BLaER1 (cell line): ENCODE results near the gene ZNF541.
A peak's percentile ranks its signal among the peaks of the same experiment; 100 is the strongest.

Experiments
- H3K27ac ChIP-seq: shearing (Covaris generic); formaldehyde crosslinking; 2 replicates; pipeline ENCODE4 v1.8.1; 2022
- H3K27me3 ChIP-seq: shearing (Covaris generic); formaldehyde crosslinking; 2 replicates; pipeline ENCODE4 v1.8.1; 2022
- H3K36me3 ChIP-seq: shearing (Covaris generic); formaldehyde crosslinking; 2 replicates; pipeline ENCODE4 v1.8.1; 2022
- H3K4me1 ChIP-seq: shearing (Covaris generic); formaldehyde crosslinking; 2 replicates; pipeline ENCODE4 v1.8.1; 2022
- H3K4me2 ChIP-seq: shearing (Covaris generic); formaldehyde crosslinking; 2 replicates; pipeline ENCODE4 v1.8.1; 2022
- H3K4me3 ChIP-seq: shearing (Covaris generic); formaldehyde crosslinking; 2 replicates; pipeline ENCODE4 v1.8.1; 2022
- H3K9ac ChIP-seq: shearing (Covaris generic); formaldehyde crosslinking; 2 replicates; pipeline ENCODE4 v1.8.1; 2022
- H3K9me3 ChIP-seq: shearing (Covaris generic); formaldehyde crosslinking; 2 replicates; pipeline ENCODE4 v1.8.1; 2022
- H4K20me1 ChIP-seq: shearing (Covaris generic); formaldehyde crosslinking; 2 replicates; pipeline ENCODE4 v1.8.1; 2022
- Cebpa-rat ChIP-seq: shearing (Covaris generic); IDR thresholded peaks from 2 replicates; pipeline ENCODE4 v1.8.1; 2022

Gene ZNF541

DNA sequence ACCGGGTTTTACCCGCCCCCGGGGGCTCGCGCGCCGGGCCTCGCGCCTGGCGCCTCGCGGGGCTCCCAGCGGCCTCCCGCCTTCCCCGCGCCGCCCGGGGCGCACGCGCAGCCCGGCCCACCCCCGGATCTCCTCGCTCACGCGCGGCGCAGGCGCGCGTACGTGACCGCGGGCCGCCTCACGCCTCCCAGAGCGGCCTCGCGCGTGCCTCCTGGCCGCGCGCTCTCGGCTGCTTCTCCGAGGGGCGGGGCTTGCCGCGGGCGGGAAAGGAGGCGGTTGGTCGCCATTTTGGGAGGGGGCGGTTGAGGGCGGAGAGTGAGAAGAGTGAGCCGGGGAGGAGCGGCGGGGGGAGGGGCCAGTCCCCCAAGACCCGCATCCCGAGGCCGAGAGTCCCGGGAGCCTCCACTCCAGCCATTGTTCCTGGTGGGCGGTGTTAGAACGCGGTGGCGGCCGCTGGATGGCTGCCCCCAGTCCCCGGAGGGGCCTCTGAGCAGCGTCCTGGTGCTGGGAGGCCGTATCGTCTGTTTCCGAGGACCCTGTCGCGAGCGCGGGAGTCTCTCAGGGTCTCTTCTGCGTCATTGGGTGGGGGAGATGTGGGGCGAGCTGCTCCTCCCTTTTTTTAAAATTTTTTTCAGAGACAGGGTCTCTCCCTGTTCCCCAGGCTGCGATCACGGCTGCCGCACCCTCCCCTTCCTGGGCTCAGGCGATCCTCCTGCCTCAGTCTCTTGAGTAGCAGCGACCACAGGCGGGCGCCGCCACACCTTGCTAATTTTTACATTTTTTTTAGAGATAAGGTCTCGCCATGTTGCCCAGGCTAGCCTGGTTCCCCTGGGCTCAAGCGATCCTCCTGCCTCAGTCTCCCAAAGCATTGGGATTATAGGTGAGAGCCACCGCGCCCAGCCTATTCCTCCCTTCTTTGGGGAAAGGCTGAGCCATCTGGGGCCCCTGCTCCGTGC lies at the start of gene ZNF541:
Gene ZNF541 (minus strand): TSS at position 78 of the 956 bp plus-strand sequence. CDS start 17,292 bp downstream, outside the sequence.
- H3K27ac ChIP-seq = no peak within 1 kb of the TSS
- no peaks in the 10 kb centered on the region for H3K9me3 ChIP-seq
- no peak within 1 kb of the TSS for H3K9ac ChIP-seq
- no peaks in the 10 kb centered on the region for H3K36me3 ChIP-seq
- H3K4me1 ChIP-seq = 0 out of 2 replicates have a peak, but pooled peaks cover 11% of the 10 kb centered on the region
- no peaks in the 10 kb centered on the region for H4K20me1 ChIP-seq
- no peak within 1 kb of the TSS for H3K4me2 ChIP-seq
- no peak for TF ChIP-seq Cebpa-rat
- H3K4me3 ChIP-seq = no peak within 1 kb of the TSS
- no peaks in the 10 kb centered on the region for H3K27me3 ChIP-seq

DNA sequence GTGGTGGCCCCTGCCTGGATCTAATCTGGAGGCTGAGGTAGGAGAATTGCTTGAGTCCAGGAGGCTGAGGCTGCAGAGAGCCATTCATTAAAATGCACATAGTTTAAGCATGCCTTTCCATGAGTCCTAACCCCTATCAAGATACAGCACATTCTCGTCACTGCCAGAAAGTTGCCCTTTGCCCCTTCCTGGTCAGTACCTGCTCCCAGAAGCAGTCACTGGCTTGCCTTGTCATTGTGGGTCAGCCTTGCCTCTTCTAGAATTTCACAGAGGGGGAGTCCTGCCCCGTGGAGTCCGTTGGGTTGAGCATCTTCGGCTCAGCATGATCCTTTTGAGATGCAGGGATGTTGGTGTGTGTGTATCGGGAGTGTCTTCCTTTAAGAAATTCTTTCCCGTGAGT lies 46.8 kb upstream of the ZNF541 start:
- Histone ChIP-seq H3K4me1 (peaks cover 28% of the 10 kb centered on the region), H3K36me3 (peaks cover 40% of the 10 kb centered on the region), H4K20me1 (peaks cover 99% of the 10 kb centered on the region), H3K4me3 (no peak overlapping the region), H3K9ac (no peak overlapping the region), H3K27ac (no peak overlapping the region), H3K9me3 (no peaks in the 10 kb centered on the region), H3K27me3 (no peaks in the 10 kb centered on the region), H3K4me2 (no peak overlapping the region)
- TF ChIP-seq Cebpa-rat = no peak

DNA sequence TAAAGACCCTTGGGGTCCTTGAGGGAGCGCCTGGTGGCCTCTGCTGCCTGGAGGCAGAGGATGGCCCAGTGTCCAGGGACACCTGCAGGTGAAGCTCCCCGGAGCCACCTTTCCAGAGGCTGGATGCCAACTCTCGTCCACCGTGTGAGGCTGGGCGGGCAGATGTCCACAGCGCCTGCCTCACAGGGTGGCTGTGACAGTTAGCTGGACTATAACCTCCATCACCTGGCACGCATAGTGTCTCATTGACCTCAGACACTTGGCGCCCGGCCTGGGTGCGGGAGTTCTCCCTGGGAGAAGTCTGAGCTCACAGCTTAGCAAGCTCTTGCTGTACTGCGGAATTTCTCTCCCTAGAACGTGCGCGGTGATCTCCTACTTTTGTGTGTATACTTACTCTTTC lies 45.8 kb upstream of the ZNF541 start:
- Histone ChIP-seq H3K9ac (no peak overlapping the region), H4K20me1 (peaks cover 99% of the 10 kb centered on the region), H3K4me2 (no peak overlapping the region)

DNA sequence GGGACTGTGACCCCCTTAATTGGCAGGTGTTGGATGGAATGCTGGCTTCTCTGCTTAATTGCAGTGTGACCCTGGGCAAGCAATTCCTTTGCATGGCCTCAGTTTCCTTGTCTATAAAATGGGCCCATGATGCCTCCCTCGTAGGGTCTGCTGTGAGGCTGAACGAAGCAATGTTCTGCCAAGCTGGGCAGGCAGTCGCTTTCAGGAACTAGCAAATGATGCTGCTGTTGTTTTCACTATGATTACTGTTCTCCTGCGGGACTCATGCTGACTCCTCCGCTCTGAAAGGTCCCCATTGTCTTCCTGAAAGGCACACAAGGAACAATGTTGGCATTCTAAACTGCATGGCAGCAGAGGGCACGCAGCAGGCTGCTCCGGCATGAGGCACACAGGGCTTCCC lies 42.8 kb upstream of the ZNF541 start:
- H3K4me3 ChIP-seq = no peak overlapping the region
- peaks cover 100% of the 10 kb centered on the region for H4K20me1 ChIP-seq
- peak overlapping the region; percentile 66 for H3K4me2 ChIP-seq
- no peaks in the 10 kb centered on the region for H3K9me3 ChIP-seq
- no peak for TF ChIP-seq Cebpa-rat
- peak overlapping the region; percentile 35; the same call in 1 of the 2 replicates for H3K9ac ChIP-seq
- peaks cover 30% of the 10 kb centered on the region for H3K36me3 ChIP-seq
- H3K27ac ChIP-seq = no peak overlapping the region
- H3K4me1 ChIP-seq = peaks cover 60% of the 10 kb centered on the region
- no peaks in the 10 kb centered on the region for H3K27me3 ChIP-seq

More for the DNA sequence above, 45.8 kb upstream of the ZNF541 start:
- Histone ChIP-seq H3K4me1 (peaks cover 31% of the 10 kb centered on the region), H3K4me3 (no peak overlapping the region), H3K9me3 (no peaks in the 10 kb centered on the region), H3K27ac (no peak overlapping the region), H3K36me3 (peaks cover 40% of the 10 kb centered on the region), H3K27me3 (no peaks in the 10 kb centered on the region)
- TF ChIP-seq Cebpa-rat = no peak

GRCh38 chr19:47615230-47615629 lies 42.3 kb upstream of the ZNF541 start:
- H3K9me3 ChIP-seq = no peaks in the 10 kb centered on the region
- peaks cover 29% of the 10 kb centered on the region for H3K36me3 ChIP-seq
- H3K4me1 ChIP-seq = peaks cover 63% of the 10 kb centered on the region
- H3K4me2 ChIP-seq = peak overlapping the region; percentile 66; the same call in 1 of the 2 replicates
- no peak overlapping the region for H3K4me3 ChIP-seq
- TF ChIP-seq Cebpa-rat = no peak
- no peaks in the 10 kb centered on the region for H3K27me3 ChIP-seq
- peaks cover 100% of the 10 kb centered on the region for H4K20me1 ChIP-seq
- H3K27ac ChIP-seq = no peak overlapping the region
- peak overlapping the region; percentile 35; the same call in 1 of the 2 replicates for H3K9ac ChIP-seq

- Histone ChIP-seq H3K4me2 (no peak overlapping the region), H4K20me1 (peaks cover 98% of the 10 kb centered on the region), H3K4me1 (peaks cover 57% of the 10 kb centered on the region), H3K27ac (no peak overlapping the region), H3K9me3 (no peaks in the 10 kb centered on the region), H3K9ac (no peak overlapping the region), H3K36me3 (peaks cover 22% of the 10 kb centered on the region), H3K27me3 (no peaks in the 10 kb centered on the region), H3K4me3 (no peak overlapping the region)
- TF ChIP-seq Cebpa-rat = no peak
Measured at GRCh38 chr19:47614559-47614958, 41.6 kb upstream of the ZNF541 start.

- H3K36me3 ChIP-seq = peaks cover 22% of the 10 kb centered on the region
- peaks cover 92% of the 10 kb centered on the region for H4K20me1 ChIP-seq
- H3K9ac ChIP-seq = 0 out of 2 replicates have a peak overlapping the region, but pooled peaks have one; percentile 45
- H3K4me3 ChIP-seq = no peak overlapping the region
- no peak for TF ChIP-seq Cebpa-rat
- no peaks in the 10 kb centered on the region for H3K27me3 ChIP-seq
- H3K4me1 ChIP-seq = peaks cover 57% of the 10 kb centered on the region
- no peaks in the 10 kb centered on the region for H3K9me3 ChIP-seq
- H3K27ac ChIP-seq = no peak overlapping the region; the same call in 1 of the 2 replicates
- H3K4me2 ChIP-seq = peak overlapping the region; percentile 71
Measured at GRCh38 chr19:47614021-47614295, 41.0 kb upstream of the ZNF541 start.

DNA sequence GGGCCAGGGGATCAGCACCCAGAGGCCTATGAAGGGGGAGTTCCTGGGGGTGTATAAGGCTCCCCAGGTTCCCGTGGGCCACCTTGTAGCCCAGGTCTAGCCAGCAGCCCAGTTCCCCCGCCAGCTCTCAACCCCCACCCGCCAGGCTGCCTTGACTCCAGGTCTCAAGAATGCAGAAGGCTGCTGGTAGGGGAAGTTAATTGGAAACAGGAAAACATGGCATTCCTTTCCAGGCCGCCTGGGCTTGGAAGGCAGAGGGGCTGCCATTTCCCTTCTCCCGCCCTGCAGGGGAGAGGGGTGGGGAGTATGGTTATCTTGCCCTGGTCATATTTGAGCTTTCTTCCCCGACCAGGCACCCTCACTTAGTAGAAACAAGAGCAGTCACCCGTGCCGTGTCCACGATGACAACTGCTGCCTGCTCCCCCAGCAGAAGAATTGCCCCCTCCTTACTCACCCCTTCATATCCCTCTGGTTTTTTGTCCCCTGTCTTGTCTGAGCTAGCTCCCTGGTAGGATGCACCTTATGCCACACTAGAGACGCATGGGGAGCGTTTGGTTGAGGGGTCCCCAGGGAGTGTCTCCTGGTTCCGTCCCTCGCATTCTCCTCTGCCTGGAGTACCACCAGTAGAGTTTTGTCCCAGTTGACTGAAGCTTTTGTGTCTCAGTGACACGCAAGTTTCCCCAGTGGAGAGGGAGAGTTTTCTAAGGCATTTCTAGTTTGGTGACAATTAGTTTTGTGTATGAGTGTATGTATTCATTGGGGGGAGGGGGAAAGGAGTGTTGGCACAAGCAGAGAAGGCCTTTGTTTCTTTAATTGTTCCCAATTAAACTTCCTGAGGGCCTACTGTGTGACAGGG lies 40.4 kb upstream of the ZNF541 start:
- no peaks in the 10 kb centered on the region for H3K27me3 ChIP-seq
- H3K4me1 ChIP-seq = peaks cover 57% of the 10 kb centered on the region
- H3K27ac ChIP-seq = peak overlapping the region; percentile 38; the same call in 1 of the 2 replicates
- H3K4me2 ChIP-seq = peak overlapping the region; percentile 71
- peaks cover 87% of the 10 kb centered on the region for H4K20me1 ChIP-seq
- H3K9ac ChIP-seq = peak overlapping the region; percentile 45; the same call in 1 of the 2 replicates
- no peaks in the 10 kb centered on the region for H3K9me3 ChIP-seq
- H3K4me3 ChIP-seq = no peak overlapping the region
- peaks cover 17% of the 10 kb centered on the region for H3K36me3 ChIP-seq
- no peak for TF ChIP-seq Cebpa-rat

GRCh38 chr19:47610902-47611301 lies 38.0 kb upstream of the ZNF541 start:
- Histone ChIP-seq H3K36me3 (peaks cover 12% of the 10 kb centered on the region), H3K9ac (no peak overlapping the region; the same call in 1 of the 2 replicates), H3K4me3 (peak overlapping the region; percentile 100; the same call in 1 of the 2 replicates), H3K4me1 (peaks cover 60% of the 10 kb centered on the region), H4K20me1 (peaks cover 62% of the 10 kb centered on the region), H3K27ac (no peak overlapping the region), H3K4me2 (peak overlapping the region; percentile 83), H3K9me3 (no peaks in the 10 kb centered on the region), H3K27me3 (no peaks in the 10 kb centered on the region)
- TF ChIP-seq Cebpa-rat = no peak
